Measurements from ENCODE around the gene NCKAP5. TPM values are rescaled to one million over a fixed set of nuclear protein-coding genes. Genes with fewer than 3 reads are reported as not detected.
"Not testable (repeated sequence)": the region's sequence is repeated elsewhere in the genome, so short reads cannot be mapped to it uniquely, and the experiment has no call there.

Gene NCKAP5
- polyA plus RNA-seq, 3 donors = 7.6 to 10.1 (median 8.2) TPM

- no peak for DNase-seq (ENCODE audit: low read depth in 3 of 3, low spot score in 2 of 3)
Measured at GRCh38 chr2:133475610-133476009, 92.7 kb downstream of the NCKAP5 start.

GRCh38 chr2:133470446-133470845, 97.8 kb downstream of the NCKAP5 start:
- DNase-seq (ENCODE audit: low read depth in 3 of 3, low spot score in 2 of 3) = not testable (repeated sequence)

- DNase-seq (ENCODE audit: low read depth in 3 of 3, low spot score in 2 of 3) = no peak
Measured at GRCh38 chr2:133462811-133463210, 105.5 kb downstream of the NCKAP5 start.

- DNase-seq (ENCODE audit: low read depth in 3 of 3, low spot score in 2 of 3) = no peak
Measured at GRCh38 chr2:133461484-133461883, 106.8 kb downstream of the NCKAP5 start.

GRCh38 chr2:133459590-133459989, 108.7 kb downstream of the NCKAP5 start:
- DNase-seq (ENCODE audit: low read depth in 3 of 3, low spot score in 2 of 3) = no peak

- no peak for DNase-seq (ENCODE audit: low read depth in 3 of 3, low spot score in 2 of 3)
Measured at GRCh38 chr2:133458280-133458679, 110.0 kb downstream of the NCKAP5 start.

- DNase-seq (ENCODE audit: low read depth in 3 of 3, low spot score in 2 of 3) = no peak
Measured at GRCh38 chr2:133457861-133458260, 110.4 kb downstream of the NCKAP5 start.

GRCh38 chr2:133456971-133457370, 111.3 kb downstream of the NCKAP5 start:
- no peak for DNase-seq (ENCODE audit: low read depth in 3 of 3, low spot score in 2 of 3)

- no peak for DNase-seq (ENCODE audit: low read depth in 3 of 3, low spot score in 2 of 3)
Measured at GRCh38 chr2:133456156-133456555, 112.1 kb downstream of the NCKAP5 start.

GRCh38 chr2:133453032-133453431, 115.2 kb downstream of the NCKAP5 start:
- no peak for DNase-seq (ENCODE audit: low read depth in 3 of 3, low spot score in 2 of 3)

- no peak for DNase-seq (ENCODE audit: low read depth in 3 of 3, low spot score in 2 of 3)
Measured at GRCh38 chr2:133452583-133452982, 115.7 kb downstream of the NCKAP5 start.

- DNase-seq (ENCODE audit: low read depth in 3 of 3, low spot score in 2 of 3) = no peak
Measured at GRCh38 chr2:133452146-133452545, 116.1 kb downstream of the NCKAP5 start.

- no peak for DNase-seq (ENCODE audit: low read depth in 3 of 3, low spot score in 2 of 3)
Measured at GRCh38 chr2:133448195-133448594, 120.1 kb downstream of the NCKAP5 start.

- no peak for DNase-seq (ENCODE audit: low read depth in 3 of 3, low spot score in 2 of 3)
Measured at GRCh38 chr2:133447303-133447702, 121.0 kb downstream of the NCKAP5 start.

GRCh38 chr2:133444465-133444864, 123.8 kb downstream of the NCKAP5 start:
- no peak for DNase-seq (ENCODE audit: low read depth in 3 of 3, low spot score in 2 of 3)

GRCh38 chr2:133442393-133442792, 125.9 kb downstream of the NCKAP5 start:
- no peak for DNase-seq (ENCODE audit: low read depth in 3 of 3, low spot score in 2 of 3)

GRCh38 chr2:133439565-133439920, 128.7 kb downstream of the NCKAP5 start:
- no peak for DNase-seq (ENCODE audit: low read depth in 3 of 3, low spot score in 2 of 3)

GRCh38 chr2:133438848-133439564, 129.3 kb downstream of the NCKAP5 start:
- DNase-seq (ENCODE audit: low read depth in 3 of 3, low spot score in 2 of 3) = no peak

GRCh38 chr2:133438026-133438425, 130.2 kb downstream of the NCKAP5 start:
- DNase-seq (ENCODE audit: low read depth in 3 of 3, low spot score in 2 of 3) = no peak

- no peak for DNase-seq (ENCODE audit: low read depth in 3 of 3, low spot score in 2 of 3)
Measured at GRCh38 chr2:133437492-133437891, 130.8 kb downstream of the NCKAP5 start.

GRCh38 chr2:133434959-133435668, 133.1 kb downstream of the NCKAP5 start:
- DNase-seq (ENCODE audit: low read depth in 3 of 3, low spot score in 2 of 3) = no peak

Measured in right renal cortex interstitium (tissue), 3 donors.